KOPT-K1 (cell line): ENCODE data around the gene POLR2H.

Experiments used
- H3K27ac ChIP-seq: fragments of 200-600 bp; sonication (generic); 2 replicates; pipeline ENCODE4 v1.5.1; 2016; ENCODE audit warnings: antibody characterized with exemption, mild to moderate bottlenecking, low read depth, low read length; ENCODE audit not compliant: poor library complexity, severe bottlenecking
- H3K36me3 ChIP-seq: fragments of 200-600 bp; sonication (generic); 2 replicates; pipeline ENCODE4 v1.5.1; 2017; ENCODE audit warnings: antibody characterized with exemption, mild to moderate bottlenecking, low read length, moderate library complexity; ENCODE audit not compliant: insufficient read depth
- H3K9me3 ChIP-seq: fragments of 200-600 bp; sonication (generic); 2 replicates; pipeline ENCODE4 v1.5.1; 2017; ENCODE audit warnings: antibody characterized with exemption, low read length, mild to moderate bottlenecking; ENCODE audit not compliant: insufficient read depth, poor library complexity, severe bottlenecking

POLR2H gene

DNA sequence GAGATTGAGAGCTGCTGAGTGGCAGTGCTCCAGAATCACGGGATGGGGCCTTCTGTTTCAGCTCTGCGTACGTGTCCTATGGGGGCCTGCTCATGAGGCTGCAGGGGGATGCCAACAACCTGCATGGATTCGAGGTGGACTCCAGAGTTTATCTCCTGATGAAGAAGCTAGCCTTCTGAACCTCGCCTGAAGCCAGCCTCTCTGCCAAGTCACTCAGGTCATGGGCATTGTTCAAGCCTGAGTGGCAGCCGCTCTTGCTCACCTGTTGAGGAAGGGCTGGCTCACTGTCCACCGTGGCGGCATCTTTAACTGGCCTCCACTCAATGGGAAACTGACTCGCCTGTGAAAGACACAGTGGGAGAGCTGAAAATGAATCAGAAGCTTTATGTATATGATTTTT is 6.6 kb downstream of the POLR2H start:
- H3K27ac ChIP-seq: no peak overlapping the region
- no peaks in the 10 kb centered on the region for H3K9me3 ChIP-seq
- peaks cover 50% of the 10 kb centered on the region for H3K36me3 ChIP-seq

DNA sequence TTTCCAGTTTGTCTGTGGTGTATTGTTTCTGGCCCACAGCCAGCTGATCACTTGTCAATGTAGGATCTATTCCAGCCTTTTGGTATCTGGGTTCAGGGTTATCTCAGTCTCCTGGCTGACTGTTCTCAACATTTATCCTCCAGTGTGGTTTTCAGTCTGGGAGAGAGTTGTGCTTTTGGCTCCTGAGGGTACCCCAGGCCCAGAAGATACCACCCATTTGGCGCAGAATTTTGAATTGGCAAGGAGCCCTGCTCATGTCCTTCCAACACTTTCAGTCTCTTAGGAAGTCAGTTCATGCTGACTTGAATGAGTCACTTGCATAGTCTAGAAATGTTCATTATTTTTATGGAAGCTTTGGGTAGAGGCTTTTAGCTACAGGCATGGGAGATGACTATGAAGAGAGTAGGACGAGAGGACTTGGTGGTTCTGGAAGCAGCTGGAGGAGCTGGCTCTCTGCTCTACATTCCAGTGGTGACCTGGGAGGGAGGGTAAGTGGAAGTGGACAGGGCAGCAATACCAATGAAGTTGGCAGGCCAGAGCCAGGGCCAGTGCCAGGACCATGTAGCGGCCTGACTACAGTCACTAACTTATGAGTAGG is 7.2 kb downstream of the POLR2H start:
- no peak overlapping the region for H3K27ac ChIP-seq
- no peaks in the 10 kb centered on the region for H3K9me3 ChIP-seq
- H3K36me3 ChIP-seq: peaks cover 50% of the 10 kb centered on the region

DNA sequence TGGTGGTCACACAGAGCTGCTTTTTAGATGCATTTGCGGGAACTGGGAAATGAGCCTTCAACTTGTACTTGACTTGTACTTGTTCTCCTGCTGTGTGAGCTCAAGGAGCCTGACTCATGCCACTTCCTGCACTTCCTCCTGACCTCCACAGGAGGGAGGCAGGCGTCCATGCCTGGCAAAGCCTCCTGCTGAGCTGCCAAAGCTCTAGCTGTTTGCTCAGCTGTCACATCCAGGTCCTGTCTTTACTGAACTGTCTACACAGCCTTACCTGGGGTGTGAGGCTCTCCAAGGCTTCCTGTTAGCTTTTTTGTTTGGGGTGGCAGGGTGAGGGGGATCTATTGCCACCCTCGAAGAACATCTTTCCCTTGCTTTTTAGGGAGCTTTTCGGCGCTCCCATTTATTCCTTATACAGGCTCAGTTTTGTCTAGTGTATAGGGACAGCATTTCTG is 10.1 kb downstream of the POLR2H start:
- no peaks in the 10 kb centered on the region for H3K9me3 ChIP-seq
- no peak overlapping the region for H3K27ac ChIP-seq
- H3K36me3 ChIP-seq: peaks cover 31% of the 10 kb centered on the region

DNA sequence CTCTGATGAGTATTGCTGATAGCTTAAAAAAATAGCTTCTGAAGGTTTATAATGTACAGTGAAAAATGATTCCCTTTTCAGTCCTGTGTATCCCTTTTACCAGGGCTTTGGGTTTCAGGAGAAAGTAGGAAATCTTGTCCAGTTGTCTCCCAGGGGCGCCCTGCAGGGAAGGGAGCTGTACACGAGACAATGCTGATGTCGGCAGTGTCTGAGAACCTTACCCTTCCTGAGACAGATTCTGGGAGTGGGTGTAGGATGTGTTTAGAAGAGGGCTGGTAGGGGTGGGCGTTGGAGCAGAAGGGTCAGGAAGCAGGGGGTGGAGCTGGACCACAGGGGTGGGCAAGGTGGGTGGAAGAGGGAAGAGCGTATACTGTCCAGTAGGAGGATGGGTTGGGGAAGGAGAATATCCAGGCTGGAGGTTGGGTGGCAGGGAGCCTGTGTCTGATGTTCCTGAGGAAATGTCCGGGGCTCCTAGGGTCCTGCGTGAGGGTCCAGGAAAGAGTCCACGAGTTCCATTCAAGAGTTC is 10.8 kb downstream of the POLR2H start:
- Histone ChIP-seq H3K27ac (no peak overlapping the region), H3K36me3 (peaks cover 24% of the 10 kb centered on the region), H3K9me3 (no peaks in the 10 kb centered on the region)

DNA sequence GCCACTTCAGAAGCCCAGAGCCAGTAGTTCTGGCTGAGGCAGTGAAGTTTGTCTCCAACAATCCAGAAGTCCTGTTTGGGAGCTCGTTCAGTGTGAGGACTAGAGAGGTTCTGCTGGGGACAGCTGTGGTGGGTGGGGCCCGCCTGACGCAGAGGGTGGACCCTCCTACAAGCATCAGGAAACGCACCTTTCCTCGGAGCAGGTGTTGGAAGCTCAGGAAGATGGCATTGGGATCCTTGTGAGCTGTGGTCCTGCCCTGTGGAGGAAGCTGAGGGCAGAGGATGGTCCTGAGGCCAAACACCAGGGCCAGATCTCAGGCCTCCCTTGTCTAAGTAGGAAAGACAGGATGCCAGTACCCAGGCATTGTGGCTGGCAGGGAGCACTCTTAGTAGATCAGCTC is 11.4 kb downstream of the POLR2H start:
- Histone ChIP-seq H3K36me3 (peaks cover 19% of the 10 kb centered on the region), H3K27ac (no peak overlapping the region), H3K9me3 (no peaks in the 10 kb centered on the region)

DNA sequence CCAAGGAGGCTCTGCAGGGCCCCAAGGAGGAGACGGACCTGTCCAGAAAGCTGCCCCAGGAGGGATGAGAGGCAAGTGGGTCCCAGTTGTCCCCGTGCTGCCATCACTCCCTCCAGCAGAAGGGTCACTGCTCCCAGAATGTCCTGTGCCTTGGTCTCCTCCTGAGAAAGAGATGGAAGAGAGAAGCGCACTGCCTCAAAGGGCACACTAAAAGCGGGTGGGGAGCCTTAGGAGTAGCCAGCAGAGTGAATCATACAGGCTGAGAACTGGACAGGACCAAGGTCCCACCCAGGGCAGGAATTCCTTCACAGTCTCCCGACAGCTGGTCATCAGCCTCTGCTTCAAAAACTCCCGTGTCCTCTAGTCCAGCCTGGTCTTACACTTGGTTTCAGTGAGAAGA is 11.9 kb downstream of the POLR2H start:
- H3K36me3 ChIP-seq: peaks cover 14% of the 10 kb centered on the region
- H3K9me3 ChIP-seq: no peaks in the 10 kb centered on the region
- no peak overlapping the region for H3K27ac ChIP-seq

DNA sequence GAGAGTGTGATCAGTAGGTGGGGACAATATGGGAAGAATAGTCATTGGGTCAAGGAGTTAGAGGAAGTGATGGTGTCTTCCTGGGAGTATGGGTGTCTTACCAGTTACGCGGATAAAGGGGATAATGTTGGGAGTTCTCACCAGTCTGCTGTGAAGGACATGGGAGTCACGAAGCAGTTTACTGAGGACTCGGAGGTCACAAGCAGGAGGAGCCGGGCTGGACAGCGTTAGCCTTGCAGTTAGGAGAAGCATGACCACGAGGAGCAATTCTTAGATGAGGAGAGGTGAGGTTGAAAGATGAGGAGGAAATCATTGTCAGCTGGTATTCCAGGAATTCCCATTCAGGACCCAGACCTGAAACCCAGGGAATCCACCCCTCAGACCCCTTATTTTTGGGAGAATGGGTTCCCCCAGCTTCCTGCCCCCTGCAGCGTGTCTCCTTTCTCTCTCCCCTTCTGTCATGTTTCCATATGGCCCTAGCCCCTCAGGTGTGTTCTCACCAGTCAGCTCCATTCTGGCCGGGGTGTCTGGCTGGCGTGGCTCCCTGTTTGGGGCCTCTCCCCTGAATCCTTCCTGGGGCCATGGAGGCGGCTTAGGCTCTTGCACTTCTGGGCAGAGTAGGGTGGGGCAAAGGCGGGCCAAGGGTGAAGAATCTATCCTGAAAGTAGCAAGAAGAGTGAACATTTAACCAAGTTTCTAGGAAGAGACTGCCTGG is 14.4 kb downstream of the POLR2H start:
- Histone ChIP-seq H3K36me3 (no peaks in the 10 kb centered on the region), H3K27ac (no peak overlapping the region)

DNA sequence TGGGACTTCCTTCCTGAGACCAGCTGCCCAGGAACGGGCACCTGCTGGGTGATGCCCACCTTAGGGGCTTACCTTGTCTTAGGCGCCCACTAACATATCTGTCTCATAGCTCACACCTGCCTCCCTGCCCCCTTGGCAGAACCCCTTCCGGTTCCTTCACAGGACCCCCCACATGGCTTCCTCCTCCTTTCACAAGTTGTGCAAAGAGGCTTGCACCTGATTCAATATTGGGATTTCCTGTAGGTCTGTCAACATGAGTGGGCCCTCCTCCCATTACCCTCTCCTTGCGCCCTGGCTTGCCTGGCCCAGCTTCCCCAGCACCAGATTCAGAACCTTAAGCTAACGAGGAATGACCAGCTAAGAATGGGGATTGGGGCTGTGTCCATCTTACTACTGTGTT is 15.9 kb downstream of the POLR2H start:
- no peaks in the 10 kb centered on the region for H3K36me3 ChIP-seq

More for the DNA sequence above, 14.4 kb downstream of the POLR2H start:
- no peaks in the 10 kb centered on the region for H3K9me3 ChIP-seq

DNA sequence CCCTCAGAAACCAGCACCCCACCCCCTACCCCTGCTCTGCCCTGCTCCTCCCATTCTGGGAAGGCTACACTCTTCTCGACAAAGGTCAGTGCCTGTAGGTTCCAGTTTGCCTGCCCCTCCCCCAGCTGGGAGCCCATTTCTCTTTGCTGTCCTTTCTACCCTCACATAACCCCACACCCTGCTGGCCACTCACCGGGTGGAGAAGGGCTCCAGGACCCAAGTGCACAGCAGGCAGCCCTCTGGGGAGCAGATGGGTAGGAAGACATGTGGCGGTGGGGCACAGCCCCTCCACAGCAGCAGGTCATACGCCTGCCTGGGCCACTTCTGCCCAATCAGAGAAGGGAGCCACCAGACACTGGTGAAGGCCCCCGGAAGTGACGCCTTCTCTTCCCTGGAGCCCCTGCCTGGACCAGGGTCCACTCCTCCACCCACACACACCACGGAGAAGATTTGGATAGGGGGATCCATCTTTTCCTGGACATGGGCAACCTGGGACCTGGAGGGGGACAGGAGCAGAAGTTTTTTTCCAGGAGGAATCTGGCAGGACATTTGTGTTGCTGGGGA is 16.5 kb downstream of the POLR2H start, which contains the start of gene THPO:
TSS of gene THPO (minus strand) at position 326 of the 564 bp plus-strand sequence. CDS start 1,948 bp downstream, outside the sequence.
- Histone ChIP-seq H3K9me3 (no peaks in the 10 kb centered on the region), H3K36me3 (no peaks in the 10 kb centered on the region), H3K27ac (no peak within 1 kb of the TSS)

More for the DNA sequence above, 15.9 kb downstream of the POLR2H start:
- H3K27ac ChIP-seq: no peak overlapping the region
- no peaks in the 10 kb centered on the region for H3K9me3 ChIP-seq

DNA sequence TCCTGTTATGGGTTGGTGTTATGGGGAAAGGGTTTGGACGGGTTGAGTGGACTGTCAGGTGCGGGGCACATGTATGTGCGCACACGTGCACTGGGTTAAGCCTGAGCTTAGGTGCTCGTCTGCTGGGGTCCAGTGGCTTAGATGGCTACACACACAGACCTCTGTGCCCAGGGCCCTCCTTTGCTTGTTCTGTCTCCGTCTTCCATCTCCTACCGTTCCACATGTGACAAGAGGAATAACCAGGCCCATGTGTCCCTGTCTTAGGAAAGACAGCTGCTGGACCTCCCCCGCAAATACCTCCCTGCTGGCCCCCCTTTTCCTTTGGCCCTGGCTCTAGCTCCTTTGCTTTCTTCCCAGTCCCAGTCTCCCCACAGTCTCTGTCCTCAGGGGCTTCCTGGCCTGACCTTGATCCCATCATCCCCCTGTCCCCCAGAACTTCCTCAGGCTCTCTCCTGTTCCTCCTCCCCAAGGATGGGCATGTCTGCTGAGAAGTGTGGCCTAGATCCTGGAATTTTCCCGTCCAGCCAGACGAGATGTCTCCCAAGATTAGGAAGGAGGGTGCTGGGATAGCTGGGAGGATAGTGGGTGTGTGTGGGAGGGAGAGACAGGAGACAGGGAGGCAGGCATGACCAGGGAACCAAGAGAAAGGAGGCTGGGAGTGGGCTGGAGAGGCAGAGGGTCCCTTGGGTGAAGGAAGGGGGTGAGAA is 17.3 kb downstream of the POLR2H start:
- Histone ChIP-seq H3K36me3 (no peaks in the 10 kb centered on the region), H3K27ac (no peak overlapping the region), H3K9me3 (no peaks in the 10 kb centered on the region)

DNA sequence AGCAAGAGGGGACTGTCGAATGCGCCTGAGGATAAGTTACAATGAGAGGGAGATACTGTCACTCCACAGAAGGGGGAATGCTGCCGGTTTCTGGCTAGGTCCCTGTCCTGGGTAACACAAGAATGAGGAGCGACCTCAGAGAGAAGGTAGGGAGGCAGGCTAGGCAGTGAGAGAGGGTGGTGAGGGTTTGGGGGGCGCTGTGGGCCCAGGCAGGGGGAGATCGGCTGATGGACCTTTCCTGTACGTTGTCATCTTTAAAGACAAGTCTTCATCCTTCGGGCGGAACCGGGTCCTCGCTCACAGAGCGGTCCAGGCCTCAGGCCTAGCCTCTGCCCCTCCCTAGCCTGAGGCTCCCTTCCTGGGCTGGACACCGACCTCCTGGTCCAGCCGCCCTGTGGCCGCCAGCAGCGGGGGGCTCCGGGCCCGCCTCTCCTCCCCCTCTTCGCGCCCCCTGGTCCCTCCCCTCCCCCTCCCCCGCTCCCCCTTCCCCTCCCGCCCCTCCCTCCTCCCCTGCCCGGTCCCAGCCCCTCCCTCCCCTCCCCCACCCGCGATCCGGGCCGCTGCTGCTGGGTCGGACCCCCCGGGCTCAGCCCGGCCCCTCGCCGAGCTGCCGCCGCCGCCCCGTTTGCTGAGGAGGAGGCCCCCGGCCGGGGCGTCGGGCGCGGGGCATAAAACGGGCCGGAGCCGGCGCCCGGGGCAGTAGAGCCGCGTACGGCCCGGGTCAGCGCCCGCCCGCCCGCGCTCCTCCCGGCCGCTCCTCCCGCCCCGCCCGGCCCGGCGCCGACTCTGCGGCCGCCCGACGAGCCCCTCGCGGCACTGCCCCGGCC is 18.1 kb downstream of the POLR2H start, which contains the start of gene CHRD:
TSS of gene CHRD (plus strand) at position 697 of the 827 bp plus-strand sequence. CDS start 265 bp downstream, outside the sequence.
- no peaks in the 10 kb centered on the region for H3K36me3 ChIP-seq
- H3K27ac ChIP-seq: no peak within 1 kb of the TSS
- H3K9me3 ChIP-seq: no peaks in the 10 kb centered on the region

DNA sequence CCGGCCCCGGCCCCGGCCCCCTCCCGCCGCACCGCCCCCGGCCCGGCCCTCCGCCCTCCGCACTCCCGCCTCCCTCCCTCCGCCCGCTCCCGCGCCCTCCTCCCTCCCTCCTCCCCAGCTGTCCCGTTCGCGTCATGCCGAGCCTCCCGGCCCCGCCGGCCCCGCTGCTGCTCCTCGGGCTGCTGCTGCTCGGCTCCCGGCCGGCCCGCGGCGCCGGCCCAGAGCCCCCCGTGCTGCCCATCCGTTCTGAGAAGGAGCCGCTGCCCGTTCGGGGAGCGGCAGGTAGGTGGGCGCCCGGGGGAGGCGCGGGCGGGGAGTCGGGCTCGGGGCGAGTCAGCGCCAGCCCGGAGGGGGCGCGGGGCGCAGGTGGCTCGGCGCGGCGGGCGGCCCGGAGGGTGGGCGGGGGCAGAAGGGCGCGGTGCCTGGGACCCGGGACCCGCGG is 18.7 kb downstream of the POLR2H start:
- no peak overlapping the region for H3K27ac ChIP-seq

DNA sequence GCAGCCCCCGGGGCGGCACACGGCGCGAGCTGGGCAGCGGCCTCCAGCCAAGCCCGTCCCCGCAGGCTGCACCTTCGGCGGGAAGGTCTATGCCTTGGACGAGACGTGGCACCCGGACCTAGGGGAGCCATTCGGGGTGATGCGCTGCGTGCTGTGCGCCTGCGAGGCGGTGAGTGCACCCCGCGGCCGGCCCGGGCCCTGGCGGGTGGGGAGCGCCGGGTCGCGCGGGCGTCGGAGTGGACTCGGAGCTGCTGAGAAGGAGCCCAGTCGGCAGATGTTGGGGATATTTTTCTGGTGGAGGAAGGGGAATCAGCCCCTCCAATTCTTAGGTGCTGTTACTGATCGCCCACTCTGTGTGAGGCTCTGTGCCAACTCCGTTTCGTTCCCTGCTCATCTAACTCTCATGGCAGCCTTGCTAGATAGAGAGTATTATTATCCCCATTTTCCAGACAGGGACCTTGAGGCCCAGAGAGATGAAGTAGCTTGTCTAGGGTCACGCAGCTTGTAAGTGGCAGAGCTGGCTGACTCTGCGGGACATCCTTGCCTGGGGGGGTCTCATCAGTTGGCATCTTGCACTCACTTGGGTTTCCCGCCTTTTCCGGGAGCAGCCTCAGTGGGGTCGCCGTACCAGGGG is 19.2 kb downstream of the POLR2H start:
- Histone ChIP-seq H3K27ac (no peak overlapping the region), H3K36me3 (no peaks in the 10 kb centered on the region), H3K9me3 (no peaks in the 10 kb centered on the region)

More for the DNA sequence above, 18.7 kb downstream of the POLR2H start:
- Histone ChIP-seq H3K9me3 (no peaks in the 10 kb centered on the region), H3K36me3 (no peaks in the 10 kb centered on the region)
